DND-41 (cell line): ENCODE data around the gene VWA8.
A peak's percentile ranks its signal among the peaks of the same experiment; 100 is the strongest.

Source experiments
- ATAC-seq: fragments of 200-7000 bp; cut with Tn5 transposase; 3 replicates; pipeline ENCODE4 v1.9.1; 2021; ENCODE audit warnings: low read depth; ENCODE audit not compliant: insufficient read depth
- DNase-seq: peaks from one replicate; pipeline ENCODE4 v3.0.0-alpha.2; 2020
- H2AFZ ChIP-seq: 2 replicates; pipeline ENCODE4 v1.6.0; 2012; ENCODE audit warnings: low read depth, low read length
- H3K27ac ChIP-seq: 2 replicates; pipeline ENCODE4 v1.5.1; 2012; ENCODE audit warnings: low read length, inconsistent platforms
- H3K27me3 ChIP-seq: fragments of 200-600 bp; sonication (generic); 2 replicates; pipeline ENCODE4 v1.6.0; 2012; ENCODE audit warnings: low read length, mild to moderate bottlenecking, inconsistent platforms; ENCODE audit not compliant: insufficient read depth, poor library complexity
- H3K36me3 ChIP-seq: 2 replicates; pipeline ENCODE4 v1.5.1; 2012; ENCODE audit warnings: low read length, inconsistent platforms; ENCODE audit not compliant: insufficient read depth
- H3K4me1 ChIP-seq: 2 replicates; pipeline ENCODE4 v1.5.1; 2012; ENCODE audit warnings: mild to moderate bottlenecking, low read length; ENCODE audit not compliant: insufficient read depth
- H3K4me2 ChIP-seq: 2 replicates; pipeline ENCODE4 v1.6.0; 2012; ENCODE audit warnings: mild to moderate bottlenecking, moderate library complexity, low read length, inconsistent platforms; ENCODE audit not compliant: insufficient read depth
- H3K4me3 ChIP-seq, 2 experiments: fragments of 200-600 bp in 1 of 2; shearing (Covaris generic) in 1 of 2; 2 replicates each; pipeline ENCODE4 v1.5.1; 2012 to 2016; ENCODE audit warnings: inconsistent platforms in 2 of 2, low read length in 2 of 2, mild to moderate bottlenecking in 2 of 2, low read depth in 1 of 2, moderate library complexity in 1 of 2
- H3K79me2 ChIP-seq: 2 replicates; pipeline ENCODE4 v1.6.0; 2012; ENCODE audit warnings: low read length, inconsistent platforms; ENCODE audit not compliant: insufficient read depth
- H3K9ac ChIP-seq: 2 replicates; pipeline ENCODE4 v1.6.0; 2012; ENCODE audit warnings: low read depth, mild to moderate bottlenecking, inconsistent platforms, low read length, moderate library complexity
- H3K9me3 ChIP-seq: 2 replicates; pipeline ENCODE4 v1.5.1; 2012; ENCODE audit warnings: low read length, moderate library complexity, mild to moderate bottlenecking, inconsistent platforms; ENCODE audit not compliant: insufficient read depth, severe bottlenecking
- H4K20me1 ChIP-seq: 2 replicates; pipeline ENCODE4 v1.6.0; 2012; ENCODE audit warnings: low read length; ENCODE audit not compliant: insufficient read depth
- CTCF ChIP-seq: IDR thresholded peaks from 2 replicates; pipeline ENCODE4 v1.5.1; 2012; ENCODE audit warnings: borderline replicate concordance, low read length, moderate library complexity, mild to moderate bottlenecking; ENCODE audit not compliant: poor library complexity, severe bottlenecking; ENCODE audit errors: extremely low read depth
- EZH2 ChIP-seq: IDR thresholded peaks from 3 replicates; pipeline ENCODE4 v1.6.1; 2012; ENCODE audit warnings: borderline replicate concordance, low read depth, mild to moderate bottlenecking, moderate library complexity, low read length, inconsistent platforms; ENCODE audit not compliant: severe bottlenecking

Gene VWA8

GRCh38 chr13:41985788-41986508 lies 25.0 kb upstream of the VWA8 start:
- Histone ChIP-seq H3K4me1 (no peaks in the 10 kb centered on the region), H3K27me3 (no peaks in the 10 kb centered on the region), H3K36me3 (no peaks in the 10 kb centered on the region), H3K4me3 (no peak overlapping the region), H4K20me1 (no peaks in the 10 kb centered on the region), H3K79me2 (no peaks in the 10 kb centered on the region), H2AFZ (no peak overlapping the region), H3K27ac (no peak overlapping the region), H3K4me2 (no peak overlapping the region), H3K9ac (no peak overlapping the region), H3K9me3 (no peaks in the 10 kb centered on the region)
- ATAC-seq: no peak
- DNase-seq: no peak
- TF ChIP-seq EZH2: no peak
- no peak for TF ChIP-seq CTCF

GRCh38 chr13:41981951-41982715 lies 21.2 kb upstream of the VWA8 start:
- Histone ChIP-seq H3K27ac (no peak overlapping the region), H2AFZ (no peak overlapping the region), H3K4me3 (no peak overlapping the region), H4K20me1 (no peaks in the 10 kb centered on the region), H3K4me2 (no peak overlapping the region), H3K9me3 (no peaks in the 10 kb centered on the region), H3K4me1 (no peaks in the 10 kb centered on the region), H3K27me3 (no peaks in the 10 kb centered on the region), H3K36me3 (no peaks in the 10 kb centered on the region), H3K79me2 (no peaks in the 10 kb centered on the region), H3K9ac (no peak overlapping the region)
- DNase-seq (no peak), ATAC-seq (no peak)
- TF ChIP-seq CTCF: no peak
- no peak for TF ChIP-seq EZH2

GRCh38 chr13:41978007-41978406 lies 17.1 kb upstream of the VWA8 start:
- H3K9me3 ChIP-seq: no peaks in the 10 kb centered on the region
- H3K4me1 ChIP-seq: no peaks in the 10 kb centered on the region
- H4K20me1 ChIP-seq: no peaks in the 10 kb centered on the region
- no peaks in the 10 kb centered on the region for H3K27me3 ChIP-seq
- ATAC-seq (no peak), DNase-seq (no peak)
- peak overlapping the region; percentile 48 for H2AFZ ChIP-seq
- no peak for TF ChIP-seq CTCF
- TF ChIP-seq EZH2: no peak
- no peaks in the 10 kb centered on the region for H3K79me2 ChIP-seq
- H3K4me3 ChIP-seq: no peak overlapping the region
- no peaks in the 10 kb centered on the region for H3K36me3 ChIP-seq
- H3K9ac ChIP-seq: no peak overlapping the region
- H3K27ac ChIP-seq: no peak overlapping the region
- H3K4me2 ChIP-seq: peak overlapping the region; percentile 7; the same call in 1 of the 2 replicates
